GM12801 (cell line): ENCODE data around the gene DNAH1.

Experiments
- TF ChIP-seq, protein P1 (sequence below): IDR thresholded peaks from one replicate; pipeline ENCODE4 v1.5.1; 2011; ENCODE audit warnings: control low read depth; ENCODE audit not compliant: insufficient read length; ENCODE audit errors: extremely low read depth

Gene DNAH1

GRCh38 chr3:52315977-52316764, at the start of gene DNAH1:
Gene DNAH1, plus strand, starts transcription at chr3:52316319. Its CDS starts 6,124 bp downstream, at chr3:52322443.
- TF ChIP-seq, protein P1, sequence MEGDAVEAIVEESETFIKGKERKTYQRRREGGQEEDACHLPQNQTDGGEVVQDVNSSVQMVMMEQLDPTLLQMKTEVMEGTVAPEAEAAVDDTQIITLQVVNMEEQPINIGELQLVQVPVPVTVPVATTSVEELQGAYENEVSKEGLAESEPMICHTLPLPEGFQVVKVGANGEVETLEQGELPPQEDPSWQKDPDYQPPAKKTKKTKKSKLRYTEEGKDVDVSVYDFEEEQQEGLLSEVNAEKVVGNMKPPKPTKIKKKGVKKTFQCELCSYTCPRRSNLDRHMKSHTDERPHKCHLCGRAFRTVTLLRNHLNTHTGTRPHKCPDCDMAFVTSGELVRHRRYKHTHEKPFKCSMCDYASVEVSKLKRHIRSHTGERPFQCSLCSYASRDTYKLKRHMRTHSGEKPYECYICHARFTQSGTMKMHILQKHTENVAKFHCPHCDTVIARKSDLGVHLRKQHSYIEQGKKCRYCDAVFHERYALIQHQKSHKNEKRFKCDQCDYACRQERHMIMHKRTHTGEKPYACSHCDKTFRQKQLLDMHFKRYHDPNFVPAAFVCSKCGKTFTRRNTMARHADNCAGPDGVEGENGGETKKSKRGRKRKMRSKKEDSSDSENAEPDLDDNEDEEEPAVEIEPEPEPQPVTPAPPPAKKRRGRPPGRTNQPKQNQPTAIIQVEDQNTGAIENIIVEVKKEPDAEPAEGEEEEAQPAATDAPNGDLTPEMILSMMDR = no peak

DNA sequence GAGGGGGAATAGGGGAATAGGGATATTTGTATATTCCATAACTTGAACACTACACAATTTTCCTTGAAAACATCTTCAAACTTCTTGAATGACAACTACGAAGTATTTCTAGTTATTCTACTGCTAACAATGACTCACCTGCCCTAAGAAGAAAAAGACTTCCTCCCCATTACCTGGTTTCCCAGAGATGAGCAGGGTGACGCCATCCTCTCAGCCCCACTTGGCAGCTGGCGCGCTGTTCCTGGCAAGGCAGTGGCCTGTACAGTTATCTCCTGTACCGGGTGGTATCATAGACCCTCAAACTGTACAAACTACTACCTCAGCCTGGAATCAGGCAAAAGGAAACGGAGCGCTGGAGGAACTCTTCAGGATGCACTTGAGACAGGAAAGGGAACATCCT, 48.1 kb upstream of the DNAH1 start:
- TF ChIP-seq, protein P1 = no peak

DNA sequence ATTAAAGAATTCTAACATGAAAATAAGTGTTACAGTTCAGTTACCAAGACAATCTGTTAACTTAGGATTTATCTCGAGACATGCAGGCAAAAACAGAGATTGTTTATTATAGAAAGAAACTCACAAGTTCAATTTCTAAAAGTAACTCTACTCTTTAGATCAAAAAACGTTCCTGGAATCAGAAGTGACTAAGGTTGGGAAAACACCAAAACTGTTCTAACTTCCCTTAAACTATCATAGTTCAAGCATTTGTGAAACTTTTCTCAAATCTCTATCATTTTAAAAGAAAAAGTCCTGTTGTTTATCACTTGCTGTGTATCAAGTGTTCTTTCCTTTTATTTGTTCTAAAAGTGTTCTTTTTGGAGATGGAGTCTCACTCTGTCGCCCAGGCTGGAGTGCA, 46.3 kb upstream of the DNAH1 start:
- TF ChIP-seq, protein P1 = no peak

GRCh38 chr3:52270252-52270754, 45.8 kb upstream of the DNAH1 start:
- TF ChIP-seq, protein P1 = no peak

DNA sequence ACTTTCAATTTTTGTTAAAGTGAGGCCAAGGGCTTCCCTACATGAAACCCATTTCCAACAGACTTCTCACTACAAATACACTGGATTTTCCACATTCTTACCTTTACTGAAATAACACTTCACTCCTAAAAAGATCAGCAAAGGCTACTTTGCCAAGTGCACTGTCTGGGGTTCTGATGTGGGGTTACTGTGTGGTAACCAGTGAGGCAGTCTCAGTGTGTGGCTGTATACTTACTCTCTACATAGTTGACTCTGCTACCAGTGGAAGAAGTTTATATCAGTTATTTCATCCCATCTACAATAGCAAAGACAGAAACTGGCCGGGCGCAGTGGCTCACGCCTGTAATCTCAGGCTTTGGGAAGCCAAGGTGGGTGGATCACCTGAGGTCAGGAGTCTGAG, 43.3 kb upstream of the DNAH1 start:
- TF ChIP-seq, protein P1 = no peak

- TF ChIP-seq, protein P1 = no peak
Observed at GRCh38 chr3:52277071-52277964, 38.8 kb upstream of the DNAH1 start.

DNA sequence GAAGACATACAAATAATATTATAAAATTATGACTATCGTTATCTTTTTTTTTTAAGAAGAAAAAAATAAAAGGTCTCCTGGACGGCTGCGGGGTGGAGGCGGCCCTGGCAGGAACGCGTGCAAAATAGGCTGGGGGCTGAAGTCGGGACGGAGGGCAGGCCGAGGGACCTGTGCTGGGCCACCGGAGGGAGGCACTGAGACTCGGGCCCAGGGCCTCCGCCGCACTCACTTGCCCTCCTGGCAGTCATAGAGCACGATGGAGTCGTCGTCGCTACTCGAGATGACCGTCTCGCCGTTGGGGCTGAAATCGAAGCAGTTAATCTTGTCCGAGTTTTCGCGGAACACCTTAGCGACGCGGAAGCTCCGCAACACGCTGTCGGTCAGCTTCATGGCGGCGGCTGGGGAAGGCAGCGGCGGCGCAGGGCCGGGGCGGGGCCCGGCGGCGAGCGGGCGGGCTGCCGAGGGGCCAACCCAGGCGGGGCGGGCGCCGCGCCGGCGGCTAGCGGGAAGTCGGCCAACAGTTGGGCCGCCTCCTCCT, 38.1 kb upstream of the DNAH1 start:
- TF ChIP-seq, protein P1 = no peak
